ENCODE results near the gene CDK11B. TPM values are rescaled to one million over a fixed set of nuclear protein-coding genes. Genes with fewer than 3 reads are reported as not detected.

The CDK11B gene
- total RNA-seq, 1 donor from 2014 or later: 5.6 TPM

DNA sequence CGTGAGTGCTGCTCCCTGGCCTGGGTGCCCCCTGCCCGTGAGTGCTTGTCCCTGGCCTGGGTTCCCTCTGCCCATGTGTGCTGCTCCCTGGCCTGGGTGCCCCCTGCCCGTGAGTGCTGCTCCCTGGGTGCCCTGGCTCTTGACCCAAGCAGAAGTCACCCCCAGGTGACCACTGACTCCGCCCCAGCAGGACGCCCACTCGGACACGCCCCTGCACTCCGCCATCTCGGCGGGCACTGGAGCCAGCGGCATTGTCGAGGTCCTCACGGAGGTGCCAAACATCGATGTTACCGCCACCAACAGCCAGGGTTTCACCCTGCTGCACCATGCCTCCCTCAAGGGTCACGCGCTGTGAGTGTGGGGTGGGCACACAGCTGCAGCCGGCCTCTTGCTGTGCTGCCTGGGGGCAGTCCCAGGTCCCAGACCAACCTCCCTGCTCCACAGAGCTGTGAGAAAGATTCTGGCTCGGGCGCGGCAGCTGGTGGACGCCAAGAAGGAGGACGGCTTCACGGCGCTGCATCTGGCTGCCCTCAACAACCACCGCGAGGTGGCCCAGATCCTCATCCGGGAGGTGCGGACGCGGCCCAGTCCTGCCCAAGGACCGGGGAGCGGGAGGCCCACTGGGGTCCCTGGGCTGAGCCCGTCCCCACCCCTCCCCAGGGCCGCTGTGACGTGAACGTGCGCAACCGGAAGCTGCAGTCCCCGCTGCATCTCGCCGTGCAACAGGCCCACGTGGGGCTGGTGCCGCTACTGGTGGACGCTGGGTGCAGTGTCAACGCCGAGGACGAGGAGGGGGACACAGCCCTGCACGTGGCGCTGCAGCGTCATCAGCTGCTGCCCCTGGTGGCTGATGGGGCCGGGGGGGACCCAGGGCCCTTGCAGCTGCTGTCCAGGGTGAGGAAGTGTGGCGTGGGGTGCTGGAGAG, 30.7 kb downstream of the CDK11B start:
- no peak for DNase-seq (ENCODE audit: low read depth in 2 of 2)

DNA sequence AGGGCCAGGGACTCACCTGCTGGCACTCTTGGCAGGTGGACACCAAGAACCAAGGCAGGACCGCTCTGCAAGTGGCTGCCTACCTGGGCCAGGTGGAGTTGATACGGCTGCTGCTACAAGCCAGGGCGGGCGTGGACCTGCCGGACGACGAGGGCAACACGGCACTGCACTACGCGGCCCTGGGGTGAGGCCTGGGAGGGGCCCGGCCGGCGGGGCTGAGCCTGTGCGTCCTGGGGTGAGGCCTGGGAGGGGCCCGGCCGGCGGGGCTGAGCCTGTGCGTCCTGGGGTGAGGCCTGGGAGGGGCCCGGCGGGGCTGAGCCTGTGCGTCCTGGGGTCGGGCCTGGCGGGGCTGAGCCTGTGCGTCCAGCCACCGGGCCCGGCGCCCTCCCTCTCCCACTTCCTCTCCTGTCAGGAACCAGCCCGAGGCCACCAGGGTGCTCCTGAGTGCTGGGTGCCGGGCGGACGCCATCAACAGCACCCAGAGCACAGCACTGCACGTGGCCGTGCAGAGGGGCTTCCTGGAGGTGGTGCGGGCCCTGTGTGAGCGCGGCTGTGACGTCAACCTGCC, 31.5 kb downstream of the CDK11B start:
- DNase-seq (ENCODE audit: low read depth in 2 of 2): no peak

GRCh38 chr1:1626207-1627141, 32.3 kb downstream of the CDK11B start:
- DNase-seq (ENCODE audit: low read depth in 2 of 2): no peak

- DNase-seq (ENCODE audit: low read depth in 2 of 2): no peak
These were observed 33.0 kb downstream of the CDK11B start for GRCh38 chr1:1625824-1626206.

GRCh38 chr1:1625404-1625775, 33.4 kb downstream of the CDK11B start:
- DNase-seq (ENCODE audit: low read depth in 2 of 2): no peak

DNA sequence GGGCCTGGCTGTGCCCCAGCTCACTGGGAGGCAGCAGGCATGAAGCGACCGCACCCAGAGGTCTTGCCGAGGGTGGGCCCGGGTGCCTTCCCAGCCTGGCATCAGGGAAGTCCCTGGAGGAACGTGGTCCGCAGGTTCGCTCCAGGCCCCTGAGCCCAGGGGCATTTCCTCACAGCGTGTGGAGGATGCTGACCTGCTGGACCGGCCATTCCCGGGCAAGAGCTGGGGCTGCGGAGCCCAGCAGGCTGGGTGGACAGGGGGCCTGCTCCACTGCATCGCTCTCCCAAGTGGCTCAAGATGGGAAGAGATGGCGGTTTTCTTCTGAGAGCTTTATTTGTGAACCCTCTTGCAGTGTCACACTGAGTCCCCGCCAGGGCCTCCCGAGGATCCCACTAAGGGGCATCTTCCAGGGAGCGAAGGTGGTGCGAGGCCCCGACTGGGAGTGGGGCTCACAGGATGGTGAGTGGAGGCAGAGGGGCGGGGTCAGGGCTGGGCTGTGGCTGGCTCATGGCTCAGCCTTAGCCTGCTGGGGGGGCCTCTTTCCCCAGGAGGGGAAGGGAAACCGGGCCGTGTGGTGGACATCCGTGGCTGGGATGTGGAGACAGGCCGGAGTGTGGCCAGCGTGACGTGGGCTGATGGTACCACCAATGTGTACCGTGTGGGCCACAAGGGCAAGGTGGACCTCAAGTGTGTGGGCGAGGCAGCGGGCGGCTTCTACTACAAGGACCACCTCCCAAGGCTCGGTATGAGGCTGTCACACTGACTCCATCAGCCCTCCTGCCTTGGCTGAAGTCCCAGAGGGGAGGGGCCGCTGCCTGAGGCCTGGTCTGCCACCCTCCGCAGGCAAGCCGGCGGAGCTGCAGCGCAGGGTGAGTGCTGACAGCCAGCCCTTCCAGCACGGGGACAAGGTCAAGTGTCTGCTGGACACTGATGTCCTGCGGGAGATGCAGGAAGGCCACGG, 34.1 kb downstream of the CDK11B start:
- no peak for DNase-seq (ENCODE audit: low read depth in 2 of 2)

- DNase-seq (ENCODE audit: low read depth in 2 of 2): no peak
These were observed 35.0 kb downstream of the CDK11B start for GRCh38 chr1:1623631-1624442.

DNA sequence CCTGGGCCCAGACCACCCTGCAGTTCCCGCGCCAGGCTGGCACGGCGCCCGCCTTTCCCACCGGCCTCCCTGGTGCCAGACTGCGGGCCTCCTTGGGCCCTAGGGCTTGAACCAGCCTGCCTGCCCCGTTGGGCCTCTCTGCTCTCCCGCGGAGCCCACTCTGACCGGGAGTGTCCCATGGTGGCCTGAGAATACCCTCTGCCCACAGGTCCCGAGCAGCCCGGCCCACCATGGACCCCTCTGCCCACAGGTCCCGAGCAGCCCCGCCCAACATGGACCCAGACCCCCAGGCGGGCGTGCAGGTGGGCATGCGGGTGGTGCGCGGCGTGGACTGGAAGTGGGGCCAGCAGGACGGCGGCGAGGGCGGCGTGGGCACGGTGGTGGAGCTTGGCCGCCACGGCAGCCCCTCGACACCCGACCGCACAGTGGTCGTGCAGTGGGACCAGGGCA, 35.6 kb downstream of the CDK11B start:
- DNase-seq (ENCODE audit: low read depth in 2 of 2): no peak

GRCh38 chr1:1622788-1623094, 36.1 kb downstream of the CDK11B start:
- DNase-seq (ENCODE audit: low read depth in 2 of 2): no peak

GRCh38 chr1:1622010-1622787, 36.6 kb downstream of the CDK11B start:
- no peak for DNase-seq (ENCODE audit: low read depth in 2 of 2)

- no peak for DNase-seq (ENCODE audit: low read depth in 2 of 2)
These were observed 37.4 kb downstream of the CDK11B start for GRCh38 chr1:1621173-1622009.

DNA sequence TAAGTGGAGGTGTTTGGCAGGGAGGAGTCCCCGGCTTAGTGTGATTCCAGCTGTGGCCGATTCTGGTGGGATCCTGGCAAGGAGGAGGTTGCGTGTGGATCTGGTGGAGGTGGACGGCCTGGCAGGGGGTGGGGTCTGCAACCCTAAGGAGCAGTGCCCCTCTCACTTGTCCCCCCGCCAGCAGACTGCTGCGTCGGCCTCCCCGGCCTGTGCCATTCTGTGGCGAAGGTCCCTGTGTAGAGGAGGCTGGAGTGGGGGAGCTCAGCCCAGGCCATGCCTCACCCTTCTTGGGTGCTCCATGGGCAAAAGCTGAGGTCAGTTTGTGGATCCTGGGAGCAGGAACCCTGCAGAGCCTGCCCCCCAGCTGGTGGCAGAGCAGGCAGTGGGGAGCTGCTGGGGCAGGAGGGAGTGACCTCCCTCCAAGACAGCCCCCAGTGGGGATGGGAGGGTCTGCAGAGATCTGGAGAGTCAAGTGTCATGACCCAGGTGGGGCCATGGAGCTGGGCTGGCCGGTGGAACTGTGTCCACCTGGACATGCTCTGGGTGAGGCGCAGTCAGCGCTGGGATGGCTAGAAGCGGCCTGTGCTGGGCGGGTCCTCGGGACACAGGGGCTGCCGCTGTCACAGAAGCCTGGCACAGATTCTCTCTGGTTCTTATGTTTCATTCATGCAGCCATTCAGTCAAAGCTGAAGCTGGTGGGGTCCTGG, 38.2 kb downstream of the CDK11B start:
- DNase-seq (ENCODE audit: low read depth in 2 of 2): no peak

GRCh38 chr1:1619917-1620361, 38.9 kb downstream of the CDK11B start:
- DNase-seq (ENCODE audit: low read depth in 2 of 2): no peak

- no peak for DNase-seq (ENCODE audit: low read depth in 2 of 2)
These were observed 40.3 kb downstream of the CDK11B start for GRCh38 chr1:1618396-1619068.

DNA sequence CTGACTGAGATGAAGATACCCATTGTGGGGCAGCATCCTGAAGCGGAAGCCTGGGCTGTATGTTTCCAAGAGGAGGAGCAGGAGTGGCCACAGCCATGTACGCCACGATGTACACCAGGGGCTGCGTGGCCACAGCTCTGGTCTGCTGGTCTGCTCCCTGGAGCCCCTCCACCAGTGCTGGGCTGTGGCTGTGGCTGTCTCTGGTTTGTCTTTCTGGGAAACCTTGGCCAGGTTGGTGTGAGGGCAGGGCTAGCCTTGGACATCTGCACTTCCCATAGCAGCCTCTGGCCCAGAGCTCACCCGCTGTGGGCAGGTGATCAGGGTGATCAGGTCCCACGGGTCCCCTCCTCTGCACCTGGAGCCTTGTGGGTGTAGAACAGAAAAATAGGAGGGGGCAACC, 40.9 kb downstream of the CDK11B start:
- no peak for DNase-seq (ENCODE audit: low read depth in 2 of 2)

- DNase-seq (ENCODE audit: low read depth in 2 of 2): no peak
These were observed 41.3 kb downstream of the CDK11B start for GRCh38 chr1:1617516-1617915.

GRCh38 chr1:1616838-1617237, 42.0 kb downstream of the CDK11B start:
- DNase-seq (ENCODE audit: low read depth in 2 of 2): no peak
